ENCODE results near the gene NAALADL2. TPM values are rescaled to one million over a fixed set of nuclear protein-coding genes. Genes with fewer than 3 reads are reported as not detected.
"Not testable (repeated sequence)": the region's sequence is repeated elsewhere in the genome, so short reads cannot be mapped to it uniquely, and the experiment has no call there.

The NAALADL2 gene
- total RNA-seq, 1 donor from 2014 or later, result 30.5 TPM

DNA sequence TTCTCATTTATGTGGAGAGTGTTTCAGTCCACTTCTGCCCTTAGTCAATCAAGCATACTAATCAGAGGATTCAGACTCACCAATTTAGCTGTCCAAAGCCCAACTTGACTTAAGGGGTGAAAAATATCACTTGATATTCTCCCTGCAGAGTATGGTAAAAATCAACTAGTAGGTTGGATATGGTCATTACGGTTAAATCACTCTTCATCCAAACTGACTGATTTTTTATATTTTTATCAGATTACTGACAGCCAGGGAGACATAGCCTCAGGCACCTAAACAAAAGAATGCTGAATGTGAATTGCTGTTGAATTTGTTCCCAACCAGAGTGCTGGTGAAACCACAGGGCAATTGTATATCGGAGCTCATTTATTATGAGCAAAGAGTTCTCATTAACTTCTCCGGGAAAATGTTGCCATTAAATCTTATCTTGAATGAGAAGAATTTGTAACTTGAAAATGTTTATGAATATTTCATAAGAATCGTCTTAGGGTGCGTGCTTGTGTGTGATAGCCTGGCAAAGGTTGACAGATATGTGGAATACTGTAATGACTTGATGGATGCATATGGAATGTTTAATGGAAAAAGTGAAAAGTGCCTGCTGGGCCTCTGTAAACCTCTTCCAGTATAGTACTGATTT, 411.2 kb downstream of the NAALADL2 start:
- peak; percentile 34 for DNase-seq

DNA sequence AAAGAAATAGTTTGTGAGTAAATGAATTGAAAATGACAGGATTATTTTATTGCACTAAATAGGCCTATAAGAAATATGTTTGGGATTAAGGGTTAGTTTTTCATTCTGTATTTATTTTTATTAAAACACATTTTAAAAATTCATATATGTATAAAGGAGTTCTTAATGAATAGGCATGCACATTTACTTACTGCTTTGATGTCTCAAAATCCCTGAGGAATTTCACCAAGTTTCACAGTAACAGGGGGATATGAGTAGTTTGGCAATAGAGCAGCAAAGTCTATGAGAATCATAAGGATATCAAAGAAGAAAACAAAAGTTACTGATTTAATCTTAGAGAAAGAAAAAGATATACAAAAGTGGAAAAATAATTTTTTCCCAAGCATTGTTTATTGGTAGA, 411.7 kb downstream of the NAALADL2 start:
- DNase-seq, result no peak

GRCh38 chr3:175271465-175271864, 412.3 kb downstream of the NAALADL2 start:
- not testable (repeated sequence) for DNase-seq

DNA sequence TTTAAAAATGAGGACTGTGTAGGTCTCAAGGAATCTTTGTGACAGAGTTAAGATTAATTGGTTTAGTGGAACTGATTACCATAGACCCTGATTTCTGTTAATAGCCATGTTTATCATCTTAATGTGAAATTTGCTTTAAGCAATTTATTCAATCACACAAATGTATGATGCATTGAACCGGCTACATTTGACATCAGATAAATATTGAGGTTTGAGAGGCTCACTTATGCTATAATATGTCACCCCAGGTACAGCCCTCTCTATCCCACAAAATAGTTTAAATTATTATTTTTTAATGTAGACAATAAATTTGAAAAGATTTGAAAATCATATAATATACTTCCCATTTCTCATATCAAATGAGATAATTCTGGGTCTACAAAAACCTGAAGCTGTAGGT, 413.3 kb downstream of the NAALADL2 start:
- no peak for DNase-seq

DNA sequence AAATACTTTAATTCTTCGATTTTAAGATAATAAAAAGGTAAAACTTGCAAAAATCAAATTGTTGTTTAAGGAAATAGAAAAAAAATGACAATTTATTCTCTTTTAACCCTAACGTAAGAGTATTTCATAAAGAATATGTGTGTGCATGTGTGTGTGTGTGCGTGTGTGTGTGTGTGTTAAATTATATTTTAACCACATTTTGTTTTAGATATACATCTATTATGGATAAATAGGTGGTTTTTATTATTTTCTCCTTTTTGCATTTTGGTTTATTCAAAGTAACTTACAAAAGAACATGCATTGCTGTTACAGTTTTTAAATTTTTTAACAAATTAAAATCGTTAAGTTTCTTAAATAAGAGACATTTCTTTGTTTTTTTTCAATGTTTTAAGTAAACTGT, 414.4 kb downstream of the NAALADL2 start:
- DNase-seq, result no peak

DNA sequence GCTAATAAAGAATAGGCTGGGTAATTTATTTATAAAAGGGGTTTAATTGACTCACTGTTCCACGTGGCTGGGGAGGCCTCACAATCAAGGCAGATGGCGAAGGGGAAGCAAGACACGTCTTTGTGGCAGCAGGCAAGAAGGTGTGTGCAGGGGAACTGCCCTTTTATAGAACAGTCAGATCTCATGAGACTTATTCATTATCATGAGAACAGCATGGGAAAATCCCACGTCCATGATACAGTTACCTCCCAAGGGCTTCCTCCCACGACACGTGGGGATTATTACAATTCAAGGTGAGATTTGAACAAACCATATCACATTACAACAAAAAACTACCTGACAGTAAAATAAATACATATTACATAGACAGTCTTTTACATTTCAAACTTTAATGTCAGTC, 414.9 kb downstream of the NAALADL2 start:
- DNase-seq, result no peak

- no peak for DNase-seq
Measured at GRCh38 chr3:175274474-175275218, 415.5 kb downstream of the NAALADL2 start.

GRCh38 chr3:175278680-175279079, 419.5 kb downstream of the NAALADL2 start:
- DNase-seq, result no peak

- DNase-seq, result no peak
Measured at GRCh38 chr3:175279457-175279856, 420.3 kb downstream of the NAALADL2 start.

DNA sequence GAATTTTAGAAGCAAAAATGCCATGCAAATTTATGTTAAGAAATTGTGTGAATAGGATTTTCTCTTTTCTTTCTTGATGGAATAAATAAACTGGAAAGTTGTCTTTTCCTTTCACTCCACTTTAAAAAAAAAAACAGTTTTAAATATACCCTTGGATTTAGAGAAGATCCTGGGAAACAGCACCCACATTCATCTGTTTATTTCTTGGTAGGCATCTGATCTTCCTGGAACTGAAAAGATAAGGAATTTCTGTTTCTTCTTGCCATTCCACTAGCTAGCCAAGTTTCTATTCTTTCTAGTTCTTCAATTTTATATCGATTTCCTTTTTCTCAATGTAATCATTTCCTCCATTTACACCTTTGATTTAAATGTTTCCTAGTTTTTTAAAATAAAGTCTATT, 420.8 kb downstream of the NAALADL2 start:
- no peak for DNase-seq

- no peak for DNase-seq
Measured at GRCh38 chr3:175287361-175287963, 428.3 kb downstream of the NAALADL2 start.

DNA sequence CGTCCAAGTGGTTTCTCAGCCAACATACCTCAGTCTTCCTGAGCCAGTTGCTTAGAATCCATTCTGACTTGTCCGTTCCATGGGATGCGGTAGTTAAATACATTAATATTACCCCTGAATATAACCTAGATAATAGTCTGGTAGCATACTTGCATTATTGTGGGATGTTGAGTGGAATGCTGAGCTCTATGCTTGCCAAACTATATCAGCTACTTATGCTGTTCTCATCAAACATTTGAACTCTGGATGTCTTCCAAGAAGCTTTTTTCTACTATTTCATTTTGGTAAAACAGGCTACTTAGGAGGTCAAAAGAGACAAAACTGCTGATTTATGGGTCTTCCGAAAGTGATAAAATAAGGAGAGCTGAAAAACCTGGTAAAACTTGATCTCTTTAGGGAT, 429.5 kb downstream of the NAALADL2 start:
- DNase-seq, result peak; percentile 12

DNA sequence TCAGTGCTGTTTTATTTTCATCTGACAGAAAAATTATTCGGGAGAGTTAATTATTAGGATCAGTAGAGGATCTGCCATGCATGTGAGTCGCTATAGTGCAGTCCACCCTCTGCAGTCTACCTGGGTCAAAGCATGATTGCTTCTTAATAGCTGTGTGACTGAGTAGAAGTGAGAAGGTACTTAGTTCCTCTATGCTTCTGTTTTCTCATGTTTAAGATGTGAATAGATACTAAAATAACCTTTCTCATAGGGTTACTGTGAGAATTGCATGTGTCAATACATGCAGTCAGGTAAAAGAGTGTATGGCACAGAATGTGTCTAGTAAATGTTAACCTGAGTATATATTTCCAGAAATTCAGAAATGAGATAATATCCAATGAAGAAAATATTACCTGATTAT, 435.7 kb downstream of the NAALADL2 start:
- no peak for DNase-seq

GRCh38 chr3:175295248-175296130, 436.4 kb downstream of the NAALADL2 start:
- DNase-seq, result no peak

DNA sequence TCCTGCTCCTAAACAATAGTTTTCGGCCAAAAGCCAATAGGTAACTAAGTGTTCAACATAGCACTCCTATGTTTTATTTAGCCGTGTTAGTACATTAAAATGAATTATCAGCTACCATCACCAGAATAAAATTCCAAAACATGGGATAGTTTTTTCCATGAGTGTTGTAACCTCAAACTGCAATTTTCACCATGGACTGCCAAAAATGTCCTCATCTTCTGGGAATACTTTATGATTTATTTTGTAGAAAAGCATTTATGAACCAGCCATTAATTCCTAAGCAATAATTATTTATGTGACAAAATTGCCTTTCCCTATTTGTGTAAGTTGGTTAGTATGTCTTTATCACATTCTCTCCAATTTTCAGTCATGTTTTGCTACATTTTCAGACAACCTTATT, 438.1 kb downstream of the NAALADL2 start:
- peak; percentile 4 for DNase-seq

DNA sequence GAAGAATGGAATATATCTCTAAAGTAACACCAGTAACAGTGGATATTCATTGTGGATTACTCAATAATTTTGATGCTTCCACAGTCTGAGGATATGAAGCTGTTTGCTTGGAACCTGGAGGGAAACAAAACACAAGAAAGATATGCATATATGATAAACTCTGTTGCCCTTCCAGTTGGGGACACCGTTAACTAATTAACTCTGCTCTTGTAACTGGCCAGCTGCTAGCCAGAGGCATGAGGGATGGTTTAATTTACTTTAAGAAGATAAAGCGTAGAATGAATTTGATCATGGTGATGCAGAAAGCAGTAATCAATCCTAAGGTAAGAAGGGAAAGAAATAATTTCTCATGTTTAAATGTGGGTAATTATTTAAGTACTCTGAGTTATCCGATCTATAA, 442.6 kb downstream of the NAALADL2 start:
- DNase-seq, result no peak

- DNase-seq, result peak; percentile 88
Measured at GRCh38 chr3:175304404-175304803, 445.3 kb downstream of the NAALADL2 start.

GRCh38 chr3:175307642-175308041, 448.5 kb downstream of the NAALADL2 start:
- DNase-seq, result no peak

DNA sequence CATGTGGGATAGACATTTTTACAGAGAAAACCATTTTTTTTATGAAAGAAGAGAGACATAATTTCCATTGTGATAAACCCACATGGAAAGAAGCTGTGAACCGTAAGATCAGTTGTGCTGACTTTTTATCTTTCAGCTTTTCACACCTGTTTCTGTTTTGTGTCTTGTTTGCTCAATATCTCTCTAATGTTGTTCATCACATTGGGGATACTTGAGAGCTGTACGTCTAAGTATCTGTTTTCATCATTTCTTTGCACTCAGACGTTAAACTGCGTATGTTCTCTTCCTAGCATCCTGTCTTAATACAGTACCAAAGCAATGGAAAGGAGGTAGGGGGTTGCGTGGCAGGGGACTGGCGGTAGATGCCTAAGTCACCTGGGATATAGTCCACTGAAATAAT, 449.0 kb downstream of the NAALADL2 start:
- DNase-seq, result no peak

- DNase-seq, result no peak
Measured at GRCh38 chr3:175310046-175310445, 450.9 kb downstream of the NAALADL2 start.

DNA sequence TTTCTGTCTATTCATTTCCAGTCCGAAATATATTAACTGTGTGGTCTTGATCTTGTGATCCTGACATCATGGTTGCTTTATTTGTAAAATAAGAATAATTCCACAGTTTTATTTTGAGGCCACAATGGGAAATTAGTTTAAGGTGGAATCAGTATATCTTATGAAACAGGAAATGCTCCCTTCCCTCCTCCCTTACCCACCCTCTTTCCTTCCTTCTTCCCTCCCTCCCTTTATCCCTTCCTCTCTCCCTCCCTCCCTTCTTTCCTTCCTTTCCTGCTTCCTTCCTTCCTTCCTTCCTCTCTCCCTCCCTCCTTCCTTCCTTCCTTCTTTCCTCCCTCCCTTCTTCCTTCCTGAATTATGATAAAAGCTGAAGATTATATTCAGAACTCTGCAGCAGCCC, 452.3 kb downstream of the NAALADL2 start:
- no peak for DNase-seq

DNA sequence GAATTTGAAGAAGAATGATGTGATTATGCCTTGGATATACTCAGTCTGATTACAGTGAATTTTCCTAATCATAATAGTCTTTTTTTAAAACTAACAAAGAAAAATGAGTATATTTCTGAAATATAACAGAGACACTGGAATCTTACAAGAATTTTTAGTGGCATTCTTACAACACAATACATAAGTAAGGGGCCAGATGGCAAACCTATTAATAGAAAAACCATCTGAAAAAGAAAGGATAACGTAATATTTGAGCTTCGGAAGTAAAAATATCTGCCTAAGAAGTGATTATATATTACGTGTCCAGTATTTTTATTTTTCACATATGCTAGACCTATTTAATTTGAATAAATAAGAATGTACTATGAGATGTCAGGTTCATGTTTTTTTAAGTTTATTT, 452.8 kb downstream of the NAALADL2 start:
- no peak for DNase-seq

DNA sequence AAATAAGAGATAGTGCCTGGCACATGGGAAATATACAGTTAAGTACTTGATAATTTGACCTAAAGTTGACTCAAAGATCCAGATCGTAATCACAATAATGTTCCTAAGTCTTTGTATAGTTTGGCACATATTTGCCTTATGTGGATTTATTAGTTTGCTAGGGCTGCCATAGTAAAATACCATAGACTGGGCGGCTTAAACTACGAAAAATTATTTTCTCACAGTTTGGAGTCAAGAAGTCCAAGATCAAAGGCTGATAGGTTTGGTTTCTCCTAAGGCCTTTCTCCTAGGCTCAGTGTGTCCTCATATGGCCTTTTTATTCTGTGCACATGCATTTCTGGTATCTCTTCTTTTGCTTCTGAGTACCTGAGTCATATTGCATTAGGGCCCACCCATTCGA, 453.7 kb downstream of the NAALADL2 start:
- DNase-seq, result no peak
